Measurements from ENCODE around the gene ZNF691. TPM values are rescaled to one million over a fixed set of nuclear protein-coding genes. Genes with fewer than 3 reads are reported as not detected.
"Not testable (repeated sequence)": the region's sequence is repeated elsewhere in the genome, so short reads cannot be mapped to it uniquely, and the experiment has no call there.

ZNF691 gene
- total RNA-seq, 2 experiments from 2014 or later = 8.6 to 9.5 TPM

DNA sequence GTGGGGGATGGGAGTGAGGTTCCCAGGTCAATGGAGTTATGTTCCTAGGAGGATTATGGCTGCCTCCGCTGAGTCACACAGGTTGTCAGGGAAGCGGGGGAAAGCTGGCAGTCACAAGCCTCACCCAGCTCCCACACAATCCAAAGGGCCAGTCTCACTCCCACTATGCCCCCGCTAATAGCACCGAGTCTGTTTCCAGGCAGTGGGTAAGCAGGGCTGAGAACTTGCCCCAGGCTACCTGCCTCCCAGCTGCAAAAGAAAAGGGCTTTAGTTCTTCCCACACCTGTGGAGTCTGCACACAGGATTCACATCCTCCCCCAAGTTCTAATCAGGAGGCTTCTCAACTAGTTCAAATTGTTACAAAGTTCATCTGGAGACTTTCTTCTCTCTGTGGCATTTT is 53.5 kb downstream of the ZNF691 start:
- Mint-ChIP-seq H3K27me3 (peaks cover 28% of the 10 kb centered on the region), H3K9me3 (peaks cover 15% of the 10 kb centered on the region)
- CTCF ChIA-PET = interaction anchor here (1.8 kb wide), 1 partner anchor 13 kb away, joined by 7 read pairs; no protein-coding TSS in a partner anchor
- H3K4me1 Mint-ChIP-seq (ENCODE audit: low read depth); H3K4me3 Mint-ChIP-seq; H3K27ac Mint-ChIP-seq; intact Hi-C loops (cut with micrococcal nuclease); DNase-seq; POLR2A ChIA-PET; H3K36me3 Mint-ChIP-seq: not testable (repeated sequence)

Other genes starting within 250 kb of the ZNF691 start
- 10 to 100 TPM; 91.0 to 94.0 TPM for gene PPIH, start 188.2 kb upstream of the ZNF691 start, total RNA-seq
- 1,000 to 10,000 TPM; 1,101 to 1,134 TPM for gene YBX1, start 164.2 kb upstream of the ZNF691 start, total RNA-seq
- gene CLDN19, start 106.4 kb upstream of the ZNF691 start, total RNA-seq = not detected
- gene P3H1, start 79.6 kb upstream of the ZNF691 start, total RNA-seq = 10 to 100 TPM; 32.0 to 34.8 TPM
- 1 to 10 TPM; 5.6 to 7.6 TPM for gene C1orf50, start 79.4 kb upstream of the ZNF691 start, total RNA-seq
- under 1 TPM; 0.15 to 0.33 TPM for gene TMEM269, start 61.6 kb upstream of the ZNF691 start, total RNA-seq
- gene ERMAP, start 29.5 kb upstream of the ZNF691 start, total RNA-seq = 1 to 10 TPM; 3.4 to 4.5 TPM
- 10 to 100 TPM; 16.8 to 18.8 TPM for gene SVBP, start 29.2 kb upstream of the ZNF691 start, total RNA-seq
- 10 to 100 TPM; 67.6 to 73.6 TPM for gene SLC2A1, start 112.3 kb downstream of the ZNF691 start, total RNA-seq

Measured in activated CD4-positive, alpha-beta memory T cell treated with anti-CD3 and anti-CD28 coated beads for 36 hours (primary cell).